HepG2 (cell line): Measurements from ENCODE around the gene PPIB. TPM values are rescaled to one million over a fixed set of nuclear protein-coding genes. Genes with fewer than 3 reads are reported as not detected.

ENCODE experiments used
- ATAC-seq: fragments of 200-7000 bp; cut with Tn5 transposase; 3 replicates; pipeline ENCODE4 v1.9.1; 2020; ENCODE audit warnings: mild to moderate bottlenecking, moderate library complexity
- BruUV-seq: library from RNA; stranded (reverse); fragments of 400-500 nt; replicated peaks from 2 replicates; lab custom pipeline; 2021; lab: Mats Ljungman, UMichigan
- CTCF ChIA-PET: fragments of 300-600 bp; formaldehyde crosslinking; extraction: SDS; loops from one replicate; lab custom pipeline; 2021; ENCODE audit warnings: low total read pairs, inconsistent platforms, low intra/inter-chr PET ratio; lab: Yijun Ruan, JAX
- POLR2A ChIA-PET: fragments of 350-600 bp; sonication (Branson Sonifier 250); formaldehyde crosslinking; loops from one replicate; lab custom pipeline; 2020; ENCODE audit warnings: antibody characterized with exemption, inconsistent platforms; lab: Yijun Ruan, JAX
- DNase-seq: peaks from one replicate; pipeline ENCODE4 v3.0.0-alpha.2; 2015; ENCODE audit warnings: low spot score
- FAIRE-seq: peaks from 3 replicates; lab custom pipeline; 2011; peaks lifted over from hg19 to GRCh38; lab: Jason Lieb, UNC
- H2AFZ ChIP-seq: one replicate; pipeline ENCODE4 v1.6.1; 2011; ENCODE audit warnings: low read length, inconsistent platforms
- H3K27ac ChIP-seq: fragments of 300-600 bp; 3 replicates; pipeline ENCODE4 v1.8.0; 2011; ENCODE audit warnings: mixed run types, mild to moderate bottlenecking, mixed read lengths, low read length, inconsistent platforms; ENCODE audit not compliant: insufficient read depth; ENCODE audit errors: extremely low read length
- H3K27me3 ChIP-seq, 2 experiments: fragments of 200-600 bp in 1 of 2; 2 replicates in 1 of 2; 3 replicates in 1 of 2; pipeline versions ENCODE4 v1.6.0 to v1.8.0; 2011; ENCODE audit warnings: low read length in 2 of 2, mild to moderate bottlenecking in 2 of 2, moderate library complexity in 2 of 2, inconsistent platforms in 1 of 2; ENCODE audit not compliant: insufficient read depth in 2 of 2, control insufficient read depth in 1 of 2
- H3K36me3 ChIP-seq, 2 experiments: fragments of 200-600 bp in 1 of 2; replicated peaks in 1 of 2; 2 replicates in 1 of 2; 3 replicates in 1 of 2; pipeline versions ENCODE4 v1.5.1 to v1.8.0; 2011; ENCODE audit warnings: low read length in 2 of 2, inconsistent platforms in 1 of 2; ENCODE audit not compliant: insufficient read depth in 2 of 2, control insufficient read depth in 1 of 2
- H3K4me1 ChIP-seq: 2 replicates; pipeline ENCODE4 v1.5.1; 2012; ENCODE audit warnings: low read length, inconsistent platforms; ENCODE audit not compliant: insufficient read depth
- H3K4me2 ChIP-seq: 2 replicates; pipeline ENCODE4 v1.6.0; 2011; ENCODE audit warnings: low read depth, low read length, inconsistent platforms
- H3K4me3 ChIP-seq, 3 experiments: fragments of 200-600 bp in 1 of 3; sonication (generic), shearing (Covaris generic) in 1 of 3; replicated peaks in 1 of 3; 2 replicates each; pipeline ENCODE4 v1.5.1; 2011 to 2016; ENCODE audit warnings: low read length in 3 of 3, inconsistent platforms in 2 of 3, low read depth in 2 of 3, mild to moderate bottlenecking in 2 of 3, control low read depth in 1 of 3, mixed read lengths in 1 of 3; ENCODE audit not compliant: insufficient read depth in 1 of 3
- H3K79me2 ChIP-seq: one replicate; pipeline ENCODE4 v1.6.1; 2011; ENCODE audit warnings: low read length, inconsistent platforms; ENCODE audit not compliant: insufficient read depth
- H3K9ac ChIP-seq: 2 replicates; pipeline ENCODE4 v1.6.0; 2011; ENCODE audit warnings: mild to moderate bottlenecking, low read depth, low read length, inconsistent platforms; ENCODE audit not compliant: insufficient read depth
- H3K9me3 ChIP-seq: 2 replicates; pipeline ENCODE4 v1.5.1; 2012; ENCODE audit warnings: mild to moderate bottlenecking, low read length
- H4K20me1 ChIP-seq: 2 replicates; pipeline ENCODE4 v1.6.0; 2011; ENCODE audit warnings: inconsistent platforms, mild to moderate bottlenecking, low read length, moderate library complexity; ENCODE audit not compliant: insufficient read depth
- ASH2L ChIP-seq: fragments of 300-600, 200-600 bp; sonication (generic); IDR thresholded peaks from 2 replicates; pipeline ENCODE4 v1.7.0; 2017; ENCODE audit warnings: low read depth, mild to moderate bottlenecking, moderate library complexity, mixed read lengths, low read length; ENCODE audit not compliant: insufficient read length
- KIAA2018 ChIP-seq: sonication (generic); formaldehyde crosslinking; IDR thresholded peaks from 2 replicates; pipeline ENCODE4 v1.5.0; 2020; ENCODE audit warnings: mild to moderate bottlenecking, missing genetic modification reagents, borderline replicate concordance
- KMT2B ChIP-seq: IDR thresholded peaks from 2 replicates; pipeline ENCODE4 v1.6.1; 2016; ENCODE audit warnings: missing genetic modification reagents, missing compliant biosample characterization
- MLLT10 ChIP-seq: sonication (generic); formaldehyde crosslinking; IDR thresholded peaks from 2 replicates; pipeline ENCODE4 v1.4.0; 2020; ENCODE audit warnings: missing genetic modification reagents
- USF2 ChIP-seq, 2 experiments: sonication (generic) in 1 of 2; formaldehyde crosslinking in 1 of 2; IDR thresholded peaks; 2 replicates each; pipeline versions ENCODE4 v1.5.1 to v1.6.1; 2011 to 2020; ENCODE audit warnings: borderline replicate concordance in 1 of 2, low read depth in 1 of 2, low read length in 1 of 2, mild to moderate bottlenecking in 1 of 2, missing genetic modification reagents in 1 of 2, moderate library complexity in 1 of 2
- ZNF225 ChIP-seq: sonication (generic); formaldehyde crosslinking; IDR thresholded peaks from 2 replicates; pipeline ENCODE4 v1.4.0; 2020; ENCODE audit warnings: mild to moderate bottlenecking, missing genetic modification reagents
- ZNF430 ChIP-seq: sonication (generic); formaldehyde crosslinking; IDR thresholded peaks from 2 replicates; pipeline ENCODE4 v1.9.0; 2021; ENCODE audit warnings: mild to moderate bottlenecking, missing genetic modification reagents
- ZNF703 ChIP-seq: sonication (generic); formaldehyde crosslinking; IDR thresholded peaks from 2 replicates; pipeline ENCODE4 v1.5.1; 2020; ENCODE audit warnings: missing genetic modification reagents, mild to moderate bottlenecking, moderate library complexity, borderline replicate concordance
- WGBS: methylation state at CpG from one replicate; pipeline ENCODE4 v1.1.6; 2017; ENCODE audit warnings: low lambda C conversion rate; 5-methylcytosine and 5-hydroxymethylcytosine counted together
- in situ Hi-C: cut with HindIII; loops from 2 replicates; pipeline ENCODE4 v1.10.0; 2017; ENCODE audit warnings: low pct_unique_long_range_greater_than_20kb; ENCODE audit not compliant: extremely low pct_ligation_motif_present
- intact Hi-C: fragments of 100-400 bp; cut with micrococcal nuclease; formaldehyde crosslinking; loops from one replicate; pipeline ENCODE4 v1.10.0; 2022; ENCODE audit not compliant: unreplicated experiment
- polyA plus RNA-seq, 8 experiments: library from polyadenylated mRNA; depleted of rRNA in 3 of 8; stranded (reverse) in 7 of 8; unstranded in 1 of 8; fragments of >200 nt; fragmentation: Illumina TruSeq in 4 of 8; extraction: Trizol in 4 of 8; gene quantifications; 2 replicates each; pipeline versions ENCODE4 v1.2.1 to v1.2.3, GENCODE V29; 2011 to 2016; ENCODE audit warnings: low read depth in 4 of 8, missing spikeins in 1 of 8, mixed read lengths in 1 of 8; ENCODE audit not compliant: insufficient read depth in 1 of 8
- total RNA-seq, 5 experiments: library from RNA; depleted of rRNA; stranded (reverse); fragments of >200 nt; fragmentation: Illumina TruSeq; extraction: Trizol; gene quantifications; 2 replicates each; pipeline ENCODE4 v1.2.3, GENCODE V29; 2016; ENCODE audit warnings: low read depth in 1 of 5

Gene PPIB
- total and polyA plus RNA-seq, 2 of the 13 experiments (the other 11 are each of a cell fraction or from before 2014, with no cell fraction given): 780 to 882 TPM

- no TSS peak for BruUV-seq
- Histone ChIP-seq H3K27ac (no peak overlapping the region), H3K4me1 (0 out of 2 replicates have a peak, but pooled peaks cover 10% of the 10 kb centered on the region), H2AFZ (no peak overlapping the region), H3K9me3 (no peaks in the 10 kb centered on the region), H3K27me3 (no peaks in the 10 kb centered on the region), H3K9ac (no peak overlapping the region), H3K79me2 (no peaks in the 10 kb centered on the region), H3K36me3 (peaks cover 0 to 12% of the 10 kb centered on the region in 2 experiments; a peak in 2 of 5 replicates), H3K4me2 (no peak overlapping the region), H4K20me1 (no peaks in the 10 kb centered on the region), H3K4me3 (no peak overlapping the region)
- ChIA-PET CTCF (no interaction called here), POLR2A (no interaction called here)
- intact Hi-C loops (no loop called here), in situ Hi-C loops (no loop called here)
- WGBS: 100% methylated on average over 1 of the region's 1 CpG
- TF ChIP-seq ZNF703 (no peak), USF2 (IDR thresholded peaks at IDR 0.05; ENCODE audit: low read depth, low read length) (no peak), USF2 (CRISPR knock-in tag; IDR thresholded peaks at IDR 0.05; ENCODE audit: borderline replicate concordance) (no peak), KIAA2018 (CRISPR knock-in tag) (no peak), ZNF225 (no peak), ZNF430 (CRISPR knock-in tag) (no peak), MLLT10 (CRISPR knock-in tag) (no peak), ASH2L (no peak), KMT2B (CRISPR knock-in tag) (no peak)
- DNase-seq (no peak), FAIRE-seq (no peak), ATAC-seq (no peak)
These were observed 34.6 kb upstream of the PPIB start for GRCh38 chr15:64197425-64197824.
